ENCODE results near the gene IL18.

The IL18 gene

DNA sequence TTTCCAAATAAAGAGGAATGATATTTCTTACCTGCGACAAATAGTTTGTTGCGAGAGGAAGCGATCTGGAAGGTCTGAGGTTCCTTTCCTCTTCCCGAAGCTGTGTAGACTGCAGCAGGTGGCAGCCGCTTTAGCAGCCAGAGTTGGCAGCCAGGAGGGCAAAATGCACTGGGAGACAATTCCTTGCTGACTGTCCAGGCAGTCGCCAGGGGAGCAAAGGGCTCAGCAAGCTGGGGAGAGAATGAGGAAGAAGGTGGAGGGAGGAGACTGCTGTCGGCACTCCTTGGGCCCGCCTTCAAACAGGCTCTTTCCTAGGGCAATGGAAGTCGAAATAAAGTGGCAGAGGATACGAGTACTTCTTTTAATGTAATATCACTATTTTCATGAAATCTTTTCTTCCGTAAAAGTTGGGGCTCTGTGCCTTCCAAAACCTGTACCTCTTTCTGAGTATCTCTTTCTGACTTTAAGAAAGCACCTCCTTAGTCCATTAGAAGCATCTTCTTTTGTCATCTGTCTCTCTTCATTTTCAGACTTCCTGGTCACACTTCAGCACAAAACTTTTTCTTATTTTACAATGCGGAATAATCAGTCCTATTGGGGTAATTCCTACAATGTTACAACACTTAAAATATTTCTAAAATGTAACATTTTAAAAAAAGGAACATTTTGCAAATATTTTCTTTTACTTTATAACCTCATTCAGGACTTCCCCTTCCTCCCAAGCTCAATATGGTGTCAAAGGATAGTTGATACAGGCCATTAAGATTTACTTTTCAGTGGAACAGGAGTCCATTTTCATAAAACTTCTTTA, at the start of gene IL18:
IL18 (minus strand) TSS at position 220 of the 811 bp plus-strand sequence. CDS start 9,041 bp downstream, outside the sequence.
- no peaks in the 10 kb centered on the region for H3K9me2 ChIP-seq (replicated peaks; ENCODE audit: insufficient read depth, low read length)
- no peak within 1 kb of the TSS for H3K27ac ChIP-seq (ENCODE audit: low read length)
- TF ChIP-seq, protein P1, sequence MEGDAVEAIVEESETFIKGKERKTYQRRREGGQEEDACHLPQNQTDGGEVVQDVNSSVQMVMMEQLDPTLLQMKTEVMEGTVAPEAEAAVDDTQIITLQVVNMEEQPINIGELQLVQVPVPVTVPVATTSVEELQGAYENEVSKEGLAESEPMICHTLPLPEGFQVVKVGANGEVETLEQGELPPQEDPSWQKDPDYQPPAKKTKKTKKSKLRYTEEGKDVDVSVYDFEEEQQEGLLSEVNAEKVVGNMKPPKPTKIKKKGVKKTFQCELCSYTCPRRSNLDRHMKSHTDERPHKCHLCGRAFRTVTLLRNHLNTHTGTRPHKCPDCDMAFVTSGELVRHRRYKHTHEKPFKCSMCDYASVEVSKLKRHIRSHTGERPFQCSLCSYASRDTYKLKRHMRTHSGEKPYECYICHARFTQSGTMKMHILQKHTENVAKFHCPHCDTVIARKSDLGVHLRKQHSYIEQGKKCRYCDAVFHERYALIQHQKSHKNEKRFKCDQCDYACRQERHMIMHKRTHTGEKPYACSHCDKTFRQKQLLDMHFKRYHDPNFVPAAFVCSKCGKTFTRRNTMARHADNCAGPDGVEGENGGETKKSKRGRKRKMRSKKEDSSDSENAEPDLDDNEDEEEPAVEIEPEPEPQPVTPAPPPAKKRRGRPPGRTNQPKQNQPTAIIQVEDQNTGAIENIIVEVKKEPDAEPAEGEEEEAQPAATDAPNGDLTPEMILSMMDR (IDR thresholded peaks at IDR 0.05; ENCODE audit: low read length), result no peak
- TF ChIP-seq EZH2 (optimal IDR thresholded peaks at IDR 0.05; ENCODE audit: low read depth, low read length) (no peak), EZH2phosphoT487 (IDR thresholded peaks at IDR 0.05; ENCODE audit: low read length) (no peak)
- DNase-seq, result no peak
- no peak within 1 kb of the TSS for H3K9ac ChIP-seq (ENCODE audit: low read length)
- H3K4me2 ChIP-seq (ENCODE audit: low read depth, low read length), result no peak within 1 kb of the TSS
- H4K20me1 ChIP-seq (ENCODE audit: insufficient read depth, low read length), result no peaks in the 10 kb centered on the region
- no peaks in the 10 kb centered on the region for H3F3A ChIP-seq (ENCODE audit: insufficient read depth, low read length)
- no peak within 1 kb of the TSS for H2AFZ ChIP-seq (ENCODE audit: low read length)
- no peaks in the 10 kb centered on the region for H3K27me3 ChIP-seq (replicated peaks; ENCODE audit: insufficient read depth, low read length)
- no peaks in the 10 kb centered on the region for H3K36me3 ChIP-seq (replicated peaks; ENCODE audit: insufficient read depth, low read length)
- H3K79me2 ChIP-seq (ENCODE audit: low read length), result no peaks in the 10 kb centered on the region
- no peak within 1 kb of the TSS for H3K4me3 ChIP-seq (ENCODE audit: low read length)
- no peaks in the 10 kb centered on the region for H3K9me3 ChIP-seq (replicated peaks; ENCODE audit: insufficient read depth, low read length)
- H3K4me1 ChIP-seq (ENCODE audit: low read length), result no peaks in the 10 kb centered on the region

DNA sequence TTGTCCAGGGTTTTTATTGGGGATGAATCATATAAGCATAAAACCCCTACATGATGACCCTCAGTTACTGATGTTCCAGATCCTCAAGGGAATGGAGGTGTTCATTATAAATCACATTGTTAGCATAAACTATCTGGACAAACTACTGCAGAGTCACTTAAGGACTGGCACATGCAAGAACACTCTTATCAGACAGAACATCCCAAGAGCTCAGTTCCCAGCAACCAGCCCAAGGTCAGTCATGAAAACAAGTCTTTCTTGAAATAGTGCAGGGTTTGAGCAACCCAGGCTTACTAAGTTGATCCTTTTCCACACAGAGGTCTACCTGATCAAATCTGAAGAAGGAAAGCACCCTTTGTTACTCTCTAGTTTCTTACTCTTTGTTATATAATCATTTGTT, 48.8 kb upstream of the IL18 start:
- no peak overlapping the region for H3K27ac ChIP-seq (ENCODE audit: low read length)
- TF ChIP-seq, protein P1 (IDR thresholded peaks at IDR 0.05; ENCODE audit: low read length), result no peak
- TF ChIP-seq EZH2 (optimal IDR thresholded peaks at IDR 0.05; ENCODE audit: low read depth, low read length) (no peak), EZH2phosphoT487 (IDR thresholded peaks at IDR 0.05; ENCODE audit: low read length) (no peak)
- no peaks in the 10 kb centered on the region for H4K20me1 ChIP-seq (ENCODE audit: insufficient read depth, low read length)
- H3F3A ChIP-seq (ENCODE audit: insufficient read depth, low read length), result no peaks in the 10 kb centered on the region
- no peaks in the 10 kb centered on the region for H3K9me3 ChIP-seq (replicated peaks; ENCODE audit: insufficient read depth, low read length)
- H3K4me3 ChIP-seq (ENCODE audit: low read length), result no peak overlapping the region
- no peak overlapping the region for H3K4me2 ChIP-seq (ENCODE audit: low read depth, low read length)
- H3K9ac ChIP-seq (ENCODE audit: low read length), result no peak overlapping the region
- no peaks in the 10 kb centered on the region for H3K9me2 ChIP-seq (replicated peaks; ENCODE audit: insufficient read depth, low read length)
- H2AFZ ChIP-seq (ENCODE audit: low read length), result no peak overlapping the region
- H3K27me3 ChIP-seq (replicated peaks; ENCODE audit: insufficient read depth, low read length), result no peaks in the 10 kb centered on the region
- no peaks in the 10 kb centered on the region for H3K79me2 ChIP-seq (ENCODE audit: low read length)
- H3K4me1 ChIP-seq (ENCODE audit: low read length), result peaks cover 6% of the 10 kb centered on the region; the same call in 1 of the 2 replicates
- no peaks in the 10 kb centered on the region for H3K36me3 ChIP-seq (replicated peaks; ENCODE audit: insufficient read depth, low read length)
- no peak for DNase-seq

DNA sequence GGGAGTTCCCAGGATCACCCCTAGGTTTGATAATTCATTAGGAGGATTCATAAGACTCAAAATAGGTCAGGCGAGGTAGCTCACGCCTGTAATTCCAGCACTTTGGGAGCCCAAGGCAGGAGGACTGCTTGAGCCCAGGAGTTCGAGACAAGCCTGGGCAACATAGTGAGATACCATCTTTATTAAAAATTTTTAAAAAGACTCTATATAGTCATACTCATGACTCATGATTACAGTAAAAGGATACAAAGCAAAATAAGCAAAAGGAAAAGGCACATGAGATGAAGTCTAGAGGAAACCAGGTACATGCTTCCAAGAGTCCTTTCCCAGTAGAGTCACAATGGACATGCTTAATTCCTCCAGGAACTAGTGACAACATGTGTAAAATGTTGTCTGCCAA, 48.4 kb upstream of the IL18 start:
- TF ChIP-seq, protein P1 (IDR thresholded peaks at IDR 0.05; ENCODE audit: low read length), result no peak
- TF ChIP-seq EZH2phosphoT487 (IDR thresholded peaks at IDR 0.05; ENCODE audit: low read length), result no peak
- no peak for TF ChIP-seq EZH2 (optimal IDR thresholded peaks at IDR 0.05; ENCODE audit: low read depth, low read length)
- H3K27ac ChIP-seq (ENCODE audit: low read length), result no peak overlapping the region
- H3K9me2 ChIP-seq (replicated peaks; ENCODE audit: insufficient read depth, low read length), result no peaks in the 10 kb centered on the region
- H3K27me3 ChIP-seq (replicated peaks; ENCODE audit: insufficient read depth, low read length), result no peaks in the 10 kb centered on the region
- no peaks in the 10 kb centered on the region for H3K9me3 ChIP-seq (replicated peaks; ENCODE audit: insufficient read depth, low read length)
- no peaks in the 10 kb centered on the region for H3K36me3 ChIP-seq (replicated peaks; ENCODE audit: insufficient read depth, low read length)
- H3K9ac ChIP-seq (ENCODE audit: low read length), result no peak overlapping the region
- H2AFZ ChIP-seq (ENCODE audit: low read length), result no peak overlapping the region
- peaks cover 6% of the 10 kb centered on the region; the same call in 1 of the 2 replicates for H3K4me1 ChIP-seq (ENCODE audit: low read length)
- no peak for DNase-seq
- no peak overlapping the region for H3K4me3 ChIP-seq (ENCODE audit: low read length)
- no peaks in the 10 kb centered on the region for H4K20me1 ChIP-seq (ENCODE audit: insufficient read depth, low read length)
- H3K79me2 ChIP-seq (ENCODE audit: low read length), result no peaks in the 10 kb centered on the region
- H3F3A ChIP-seq (ENCODE audit: insufficient read depth, low read length), result no peaks in the 10 kb centered on the region
- no peak overlapping the region for H3K4me2 ChIP-seq (ENCODE audit: low read depth, low read length)

All from MM.1S (cell line).